SK-N-SH (cell line): ENCODE measurements around the gene WDCP. TPM values are rescaled to one million over a fixed set of nuclear protein-coding genes. Genes with fewer than 3 reads are reported as not detected.

Source experiments
- CTCF ChIA-PET: fragments of 300-600, 350-600 bp; formaldehyde crosslinking; extraction: SDS; loops from one replicate; lab custom pipeline; 2021; lab: Yijun Ruan, JAX
- POLR2A ChIA-PET: fragments of 350-600 bp; sonication (Branson Sonifier 250); formaldehyde crosslinking; extraction: SDS; loops from one replicate; lab custom pipeline; 2020; ENCODE audit warnings: antibody characterized with exemption, inconsistent platforms; lab: Yijun Ruan, JAX
- DNase-seq: peaks from one replicate; pipeline ENCODE4 v3.0.0; 2012
- H2AFZ ChIP-seq: fragments of 200-600 bp; sonication (generic); 2 replicates; pipeline ENCODE4 v1.8.1; 2016; ENCODE audit warnings: antibody characterized with exemption, mild to moderate bottlenecking, low read depth
- H3F3A ChIP-seq: fragments of 200-600 bp; sonication (generic); replicated peaks from 2 replicates; pipeline ENCODE3; 2016; ENCODE audit warnings: antibody characterized with exemption, mild to moderate bottlenecking; ENCODE audit not compliant: insufficient read depth
- H3K27ac ChIP-seq, 2 experiments: fragments of 200-500 bp in 1 of 2; fragments of 200-600 bp in 1 of 2; sonication (Bioruptor generic) in 1 of 2; sonication (generic), shearing (Covaris generic) in 1 of 2; 2 replicates each; pipeline versions ENCODE4 v1.5.1 to v1.6.1; 2014 to 2016; ENCODE audit warnings: low read depth in 2 of 2, inconsistent platforms in 1 of 2, low read length in 1 of 2, mild to moderate bottlenecking in 1 of 2, mixed read lengths in 1 of 2
- H3K27me3 ChIP-seq: fragments of 200-600 bp; sonication (generic), shearing (Covaris generic); 2 replicates; pipeline ENCODE4 v1.6.1; 2016; ENCODE audit warnings: mixed run types; ENCODE audit not compliant: insufficient read depth
- H3K36me3 ChIP-seq, 2 experiments: fragments of 200-500 bp in 1 of 2; fragments of 200-600 bp in 1 of 2; sonication (Bioruptor generic) in 1 of 2; sonication (generic) in 1 of 2; replicated peaks in 1 of 2; 2 replicates each; pipeline versions ENCODE3 to v1.5.1; 2014 to 2016; ENCODE audit warnings: low read length in 1 of 2, mild to moderate bottlenecking in 1 of 2; ENCODE audit not compliant: insufficient read depth in 2 of 2, control insufficient read depth in 1 of 2
- H3K4me1 ChIP-seq, 2 experiments: fragments of 200-500 bp in 1 of 2; fragments of 200-600 bp in 1 of 2; sonication (Bioruptor generic) in 1 of 2; sonication (generic), shearing (Covaris generic) in 1 of 2; 2 replicates each; pipeline versions ENCODE4 v1.5.1 to v1.6.1; 2014 to 2016; ENCODE audit warnings: low read depth in 1 of 2, low read length in 1 of 2, mixed run types in 1 of 2; ENCODE audit not compliant: insufficient read depth in 2 of 2, control insufficient read depth in 1 of 2
- H3K4me2 ChIP-seq: fragments of 200-600 bp; sonication (generic), shearing (Covaris generic); 2 replicates; pipeline ENCODE4 v1.6.1; 2017; ENCODE audit warnings: mixed run types
- H3K4me3 ChIP-seq, 2 experiments: fragments of 200-500 bp in 1 of 2; fragments of 200-600 bp in 1 of 2; sonication (Bioruptor generic) in 1 of 2; sonication (generic), shearing (Covaris generic) in 1 of 2; 2 replicates each; pipeline versions ENCODE4 v1.5.1 to v1.8.1; 2014 to 2016; ENCODE audit warnings: low read depth in 2 of 2, inconsistent platforms in 1 of 2, low read length in 1 of 2, mild to moderate bottlenecking in 1 of 2, mixed read lengths in 1 of 2, moderate library complexity in 1 of 2
- H3K79me2 ChIP-seq: fragments of 200-600 bp; sonication (generic); 2 replicates; pipeline ENCODE4 v1.8.1; 2017; ENCODE audit warnings: mild to moderate bottlenecking; ENCODE audit not compliant: insufficient read depth
- H3K9ac ChIP-seq: fragments of 200-600 bp; sonication (generic); 2 replicates; pipeline ENCODE4 v1.6.1; 2017; ENCODE audit warnings: mixed run types
- H3K9me2 ChIP-seq: fragments of 200-600 bp; sonication (generic); 2 replicates; pipeline ENCODE4 v1.6.1; 2017; ENCODE audit warnings: mixed run types
- H3K9me3 ChIP-seq: fragments of 200-600 bp; sonication (generic); 2 replicates; pipeline ENCODE4 v1.6.1; 2017; ENCODE audit warnings: mixed run types, mild to moderate bottlenecking, moderate library complexity
- H4K20me1 ChIP-seq: fragments of 200-600 bp; sonication (generic); 2 replicates; pipeline ENCODE4 v1.6.1; 2017; ENCODE audit warnings: mild to moderate bottlenecking, mixed run types; ENCODE audit not compliant: insufficient read depth
- CHD2 ChIP-seq: fragments of 150-350 bp; IDR thresholded peaks from 2 replicates; pipeline ENCODE4 v1.6.1; 2018; ENCODE audit warnings: low read length; ENCODE audit not compliant: partially characterized antibody
- FOSL2 ChIP-seq: IDR thresholded peaks from 2 replicates; pipeline ENCODE4 v1.4.0; 2012; ENCODE audit warnings: low read depth, mild to moderate bottlenecking, moderate library complexity, borderline replicate concordance
- FOXM1 ChIP-seq: IDR thresholded peaks from 2 replicates; pipeline ENCODE4 v1.4.0; 2012; ENCODE audit warnings: low read depth, mild to moderate bottlenecking
- GABPA ChIP-seq: IDR thresholded peaks from 2 replicates; pipeline ENCODE4 v1.4.0; 2012; ENCODE audit warnings: low read depth, mild to moderate bottlenecking
- GATA2 ChIP-seq: sonication (generic); formaldehyde crosslinking; IDR thresholded peaks from 2 replicates; pipeline ENCODE4 v1.5.0; 2020; ENCODE audit warnings: mild to moderate bottlenecking, missing genetic modification reagents
- IRF3 ChIP-seq: fragments of 150-350 bp; IDR thresholded peaks from 2 replicates; pipeline ENCODE4 v1.6.1; 2016; ENCODE audit warnings: mild to moderate bottlenecking, low read depth, low read length
- MEF2A ChIP-seq: IDR thresholded peaks from 2 replicates; pipeline ENCODE4 v1.4.0; 2012; ENCODE audit warnings: low read depth, borderline replicate concordance
- NRF1 ChIP-seq: IDR thresholded peaks from 2 replicates; pipeline ENCODE4 v1.6.1; 2012; ENCODE audit warnings: low read depth, mild to moderate bottlenecking, low read length
- RXRA ChIP-seq: IDR thresholded peaks from 2 replicates; pipeline ENCODE4 v1.4.0; 2012; ENCODE audit warnings: low read depth, mild to moderate bottlenecking, borderline replicate concordance
- SIN3A ChIP-seq: IDR thresholded peaks from 2 replicates; pipeline ENCODE4 v1.6.1; 2012; ENCODE audit warnings: low read depth, mild to moderate bottlenecking, low read length, moderate library complexity, borderline replicate concordance
- TCF12 ChIP-seq: IDR thresholded peaks from 2 replicates; pipeline ENCODE4 v1.4.0; 2012
- YY1 ChIP-seq: IDR thresholded peaks from 2 replicates; pipeline ENCODE4 v1.4.0; 2012; ENCODE audit warnings: low read depth, mild to moderate bottlenecking
- ZBTB33 ChIP-seq: IDR thresholded peaks from 2 replicates; pipeline ENCODE4 v1.4.0; 2012; ENCODE audit warnings: low read depth, borderline replicate concordance
- WGBS: methylation state at CpG from one replicate; pipeline ENCODE4 v1.1.6; 2017; ENCODE audit warnings: low lambda C conversion rate; 5-methylcytosine and 5-hydroxymethylcytosine counted together
- polyA plus RNA-seq, 3 experiments: library from polyadenylated mRNA; depleted of rRNA; stranded (reverse); fragments of >200 nt; gene quantifications; 2 replicates each; pipeline ENCODE4 v1.2.3, GENCODE V29; 2012
- TF ChIP-seq, protein P1 (sequence below): IDR thresholded peaks from 2 replicates; pipeline ENCODE4 v1.4.0; 2012; ENCODE audit warnings: low read depth, borderline replicate concordance
- TF ChIP-seq, protein P2 (sequence below): fragments of 200-600 bp; sonication (generic); IDR thresholded peaks from 2 replicates; pipeline ENCODE4 v1.6.1; 2017; ENCODE audit warnings: antibody characterized with exemption, mild to moderate bottlenecking, moderate library complexity
- TF ChIP-seq, protein P3 (sequence below): fragments of 150-350 bp; IDR thresholded peaks from 2 replicates; pipeline ENCODE4 v1.6.1; 2017; ENCODE audit warnings: antibody characterized with exemption, low read length, low read depth, borderline replicate concordance

WDCP gene
- polyA plus RNA-seq, 1 of the 3 experiments (the other 2 are of a cell fraction): 7.1 TPM

DNA sequence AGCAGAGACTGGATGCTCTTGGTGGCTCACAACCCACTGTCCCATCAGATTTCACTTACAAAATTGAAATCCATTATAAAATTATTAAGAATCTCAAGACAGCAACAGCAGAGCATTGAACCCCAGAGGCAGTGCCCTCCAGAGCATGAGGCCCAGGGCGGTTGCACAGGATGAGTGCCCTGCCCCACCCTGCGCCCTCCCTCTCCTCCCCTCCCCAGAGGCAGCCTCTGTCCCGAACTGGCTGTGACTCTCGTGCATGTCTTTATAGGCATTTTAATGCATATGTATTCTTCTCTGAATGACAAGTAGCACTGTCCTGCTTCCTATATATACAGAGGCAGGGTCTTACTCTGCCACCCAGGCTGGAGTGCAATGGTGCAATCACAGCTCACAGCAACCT, 26.9 kb downstream of the WDCP start:
- Histone ChIP-seq H3K9me2 (no peaks in the 10 kb centered on the region), H3K4me3 (no peak overlapping the region), H3K4me2 (no peak overlapping the region), H3F3A (no peaks in the 10 kb centered on the region), H3K27ac (no peak overlapping the region), H3K36me3 (peaks cover 0 to 4% of the 10 kb centered on the region in 2 experiments), H4K20me1 (no peaks in the 10 kb centered on the region), H2AFZ (no peak overlapping the region), H3K9me3 (no peaks in the 10 kb centered on the region), H3K4me1 (peaks cover 3 to 12% of the 10 kb centered on the region in 2 experiments; a peak in 3 of 4 replicates), H3K79me2 (no peaks in the 10 kb centered on the region), H3K27me3 (no peaks in the 10 kb centered on the region), H3K9ac (no peak overlapping the region)
- 94% methylated on average over 4 of the region's 4 CpGs for WGBS
- POLR2A ChIA-PET: no interaction called here
- no peak for DNase-seq
- CTCF ChIA-PET: interaction anchor here (0.7 to 1.2 kb wide), 3 partner anchors 9 to 64 kb away, joined by 3 read pairs; partner anchors contain the start of gene TP53I3
- TF ChIP-seq, protein P1, sequence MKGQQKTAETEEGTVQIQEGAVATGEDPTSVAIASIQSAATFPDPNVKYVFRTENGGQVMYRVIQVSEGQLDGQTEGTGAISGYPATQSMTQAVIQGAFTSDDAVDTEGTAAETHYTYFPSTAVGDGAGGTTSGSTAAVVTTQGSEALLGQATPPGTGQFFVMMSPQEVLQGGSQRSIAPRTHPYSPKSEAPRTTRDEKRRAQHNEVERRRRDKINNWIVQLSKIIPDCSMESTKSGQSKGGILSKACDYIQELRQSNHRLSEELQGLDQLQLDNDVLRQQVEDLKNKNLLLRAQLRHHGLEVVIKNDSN: no peak
- no peak for TF ChIP-seq RXRA
- no peak for TF ChIP-seq MEF2A
- TF ChIP-seq IRF3: no peak
- no peak for TF ChIP-seq GABPA
- no peak for TF ChIP-seq FOXM1
- no peak for TF ChIP-seq SIN3A
- TF ChIP-seq, protein P2, sequence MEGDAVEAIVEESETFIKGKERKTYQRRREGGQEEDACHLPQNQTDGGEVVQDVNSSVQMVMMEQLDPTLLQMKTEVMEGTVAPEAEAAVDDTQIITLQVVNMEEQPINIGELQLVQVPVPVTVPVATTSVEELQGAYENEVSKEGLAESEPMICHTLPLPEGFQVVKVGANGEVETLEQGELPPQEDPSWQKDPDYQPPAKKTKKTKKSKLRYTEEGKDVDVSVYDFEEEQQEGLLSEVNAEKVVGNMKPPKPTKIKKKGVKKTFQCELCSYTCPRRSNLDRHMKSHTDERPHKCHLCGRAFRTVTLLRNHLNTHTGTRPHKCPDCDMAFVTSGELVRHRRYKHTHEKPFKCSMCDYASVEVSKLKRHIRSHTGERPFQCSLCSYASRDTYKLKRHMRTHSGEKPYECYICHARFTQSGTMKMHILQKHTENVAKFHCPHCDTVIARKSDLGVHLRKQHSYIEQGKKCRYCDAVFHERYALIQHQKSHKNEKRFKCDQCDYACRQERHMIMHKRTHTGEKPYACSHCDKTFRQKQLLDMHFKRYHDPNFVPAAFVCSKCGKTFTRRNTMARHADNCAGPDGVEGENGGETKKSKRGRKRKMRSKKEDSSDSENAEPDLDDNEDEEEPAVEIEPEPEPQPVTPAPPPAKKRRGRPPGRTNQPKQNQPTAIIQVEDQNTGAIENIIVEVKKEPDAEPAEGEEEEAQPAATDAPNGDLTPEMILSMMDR: no peak
- TF ChIP-seq GATA2: no peak
- TF ChIP-seq TCF12: no peak
- TF ChIP-seq ZBTB33: no peak

- no peak for DNase-seq
- Histone ChIP-seq H3K4me3 (no peak overlapping the region), H3K4me2 (no peak overlapping the region), H3K4me1 (peaks cover 3 to 12% of the 10 kb centered on the region in 2 experiments; a peak in 3 of 4 replicates), H3K36me3 (peaks cover 0 to 4% of the 10 kb centered on the region in 2 experiments), H4K20me1 (no peaks in the 10 kb centered on the region), H3K9ac (no peak overlapping the region), H3K27me3 (no peaks in the 10 kb centered on the region), H3K9me3 (no peaks in the 10 kb centered on the region), H3K9me2 (no peaks in the 10 kb centered on the region), H3K27ac (no peak overlapping the region), H2AFZ (no peak overlapping the region), H3K79me2 (no peaks in the 10 kb centered on the region), H3F3A (no peaks in the 10 kb centered on the region)
- POLR2A ChIA-PET: no interaction called here
- WGBS: 95% methylated on average over 5 of the region's 5 CpGs
- CTCF ChIA-PET: interaction anchor here (0.7 kb wide), 1 partner anchor 65 kb away, joined by 3 read pairs; the partner anchor contains the start of gene TP53I3
- TF ChIP-seq CHD2 (no peak), NRF1 (no peak), YY1 (no peak), GABPA (no peak), IRF3 (no peak), FOSL2 (no peak), ZBTB33 (no peak)
- TF ChIP-seq, protein P3, sequence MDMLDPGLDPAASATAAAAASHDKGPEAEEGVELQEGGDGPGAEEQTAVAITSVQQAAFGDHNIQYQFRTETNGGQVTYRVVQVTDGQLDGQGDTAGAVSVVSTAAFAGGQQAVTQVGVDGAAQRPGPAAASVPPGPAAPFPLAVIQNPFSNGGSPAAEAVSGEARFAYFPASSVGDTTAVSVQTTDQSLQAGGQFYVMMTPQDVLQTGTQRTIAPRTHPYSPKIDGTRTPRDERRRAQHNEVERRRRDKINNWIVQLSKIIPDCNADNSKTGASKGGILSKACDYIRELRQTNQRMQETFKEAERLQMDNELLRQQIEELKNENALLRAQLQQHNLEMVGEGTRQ: no peak
Observed at GRCh38 chr2:24019729-24020128, 27.5 kb downstream of the WDCP start.
